Cardiac septum (tissue), 1 donor: ENCODE results near the gene SLC25A26. TPM values are rescaled to one million over a fixed set of nuclear protein-coding genes. Genes with fewer than 3 reads are reported as not detected.
"Not testable (repeated sequence)": the region's sequence is repeated elsewhere in the genome, so short reads cannot be mapped to it uniquely, and the experiment has no call there.

Source experiments
- DNase-seq: peaks from one replicate; pipeline ENCODE4 v3.0.0-alpha.2; 2020; ENCODE audit warnings: low spot score
- intact Hi-C: fragments of 100-400 bp; cut with DNase I; formaldehyde crosslinking; loops from one replicate; pipeline ENCODE4 v1.14.0; 2022
- total RNA-seq: library from RNA; stranded (reverse); fragmentation: NEBNext Ultra II Directional; extraction: Animal tissue kit (Norgen Biotek cat#: 25700); gene quantifications from one replicate; pipeline ENCODE4 v1.2.1, GENCODE V29; 2021
- donor health status: DM: no; HTN: no; CAD: no.

The SLC25A26 gene
- total RNA-seq, 1 donor from 2014 or later = 18.6 TPM

DNA sequence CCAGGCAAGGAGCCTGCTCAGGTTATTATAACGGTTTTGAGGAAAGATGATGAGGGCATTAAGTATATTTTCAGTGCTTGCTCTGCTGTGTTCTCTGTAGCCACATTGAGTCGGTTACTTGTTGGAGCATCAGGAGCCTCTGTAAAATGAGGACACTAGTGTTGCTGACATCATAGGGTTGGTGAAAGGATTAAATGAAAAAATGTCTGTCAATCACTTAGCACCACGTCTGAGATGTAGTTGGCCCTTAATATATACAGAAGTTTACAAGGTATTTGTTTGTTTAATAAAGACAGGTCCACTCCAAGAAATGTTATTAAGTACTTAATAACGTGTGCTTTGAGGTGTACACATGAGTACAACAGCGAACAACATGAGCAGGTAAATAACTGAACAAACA lies 735 bp upstream of the SLC25A26 start:
- no peak for DNase-seq

DNA sequence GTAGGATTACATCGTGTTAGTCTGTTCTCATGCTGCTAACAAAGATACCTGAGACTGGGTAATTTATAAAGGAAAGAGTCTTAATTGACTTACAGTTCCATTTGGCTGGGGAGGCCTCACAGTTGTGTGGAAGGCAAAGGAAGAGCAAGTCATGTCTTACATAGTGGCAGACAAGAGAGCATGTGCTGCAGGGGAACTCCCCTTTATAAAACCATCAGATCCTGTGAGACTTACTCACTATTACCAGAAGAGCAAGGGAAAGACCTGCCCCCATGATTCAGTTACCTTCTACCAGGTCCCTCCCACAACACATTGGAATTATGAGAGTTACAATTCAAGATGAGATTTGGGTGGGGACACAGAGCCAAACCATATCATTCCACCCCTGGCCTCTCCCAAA lies 3.4 kb downstream of the SLC25A26 start:
- DNase-seq = no peak
- intact Hi-C loops = no loop called here

More for the DNA sequence above, 735 bp upstream of the SLC25A26 start:
- intact Hi-C loops = no loop called here

DNA sequence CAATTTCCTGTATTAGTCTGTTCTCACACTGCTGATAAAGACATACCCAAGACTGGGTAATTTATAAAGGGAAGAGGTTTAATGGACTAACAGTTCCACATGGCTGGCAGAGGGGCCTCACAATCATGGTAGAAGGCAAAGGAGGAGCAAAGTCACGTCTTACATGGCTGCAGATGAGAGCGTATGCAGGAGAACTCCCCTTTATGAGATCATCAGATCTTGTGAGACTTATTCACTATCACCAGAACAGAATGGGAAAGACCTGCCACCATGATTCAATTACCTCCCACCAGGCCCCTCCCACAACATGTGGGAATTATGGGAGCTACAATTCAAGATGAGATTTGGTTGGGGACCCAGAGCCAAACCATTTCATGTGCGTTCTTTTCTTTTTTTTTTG lies 5.3 kb downstream of the SLC25A26 start:
- intact Hi-C loops = not testable (repeated sequence)

DNA sequence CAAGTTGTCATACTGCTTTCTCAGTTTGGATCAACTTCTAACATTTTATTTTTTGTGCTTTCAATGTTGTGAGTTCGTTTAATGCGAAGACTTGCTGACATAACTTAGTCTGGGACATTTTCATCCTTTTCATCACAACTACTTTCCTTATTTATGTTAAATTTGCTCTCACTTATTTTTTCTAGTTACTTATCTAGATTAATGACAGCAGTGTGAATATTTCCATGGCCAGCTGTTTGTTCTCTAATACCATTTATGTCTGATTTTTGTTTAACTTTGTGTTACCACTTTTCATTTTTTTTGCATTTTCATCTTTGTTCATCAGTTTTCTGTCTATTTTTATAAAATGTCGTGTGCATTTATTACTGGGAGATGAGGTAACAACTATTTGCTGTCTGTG lies 6.2 kb downstream of the SLC25A26 start:
- DNase-seq = no peak
- intact Hi-C loops = no loop called here

More for the DNA sequence above, 5.3 kb downstream of the SLC25A26 start:
- not testable (repeated sequence) for DNase-seq

DNA sequence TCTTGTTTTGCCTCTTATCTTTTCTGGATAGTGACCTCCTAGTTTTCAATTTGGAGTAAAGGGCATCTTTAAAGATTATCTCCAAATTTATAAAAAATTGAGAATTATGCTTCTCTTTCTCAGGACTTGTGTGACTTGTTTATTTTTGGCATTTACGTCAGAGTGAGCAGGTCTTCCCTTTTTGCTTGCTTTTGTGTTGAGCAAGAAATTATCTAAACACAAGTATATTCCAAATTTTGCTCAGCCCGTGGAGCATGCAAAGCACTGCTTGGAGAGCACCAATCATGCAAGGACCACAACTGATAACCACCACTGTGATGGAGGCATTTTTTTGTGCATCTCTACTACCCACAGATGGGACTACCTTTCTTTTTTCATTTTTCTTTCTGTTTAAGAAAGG lies 7.1 kb downstream of the SLC25A26 start:
- DNase-seq = no peak
- intact Hi-C loops = no loop called here

DNA sequence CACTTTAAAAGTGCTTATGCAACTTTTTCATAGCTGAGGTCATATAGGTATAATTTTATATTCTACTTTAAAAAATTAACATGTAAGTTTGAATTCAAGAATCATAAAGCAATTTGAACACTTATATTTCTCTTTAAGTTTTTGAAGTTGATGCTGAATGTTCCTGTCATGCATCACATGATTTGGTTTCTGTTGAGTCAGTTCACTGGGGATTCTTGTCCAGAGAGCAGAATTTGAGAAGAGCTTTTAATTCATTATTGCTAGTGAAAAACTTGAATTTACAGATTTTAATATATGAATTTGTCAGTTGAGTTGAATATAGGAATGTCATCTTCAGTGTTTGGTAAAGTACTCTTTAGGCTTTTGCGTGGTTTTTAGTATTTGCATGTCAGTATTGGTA lies 7.9 kb downstream of the SLC25A26 start:
- no peak for DNase-seq

DNA sequence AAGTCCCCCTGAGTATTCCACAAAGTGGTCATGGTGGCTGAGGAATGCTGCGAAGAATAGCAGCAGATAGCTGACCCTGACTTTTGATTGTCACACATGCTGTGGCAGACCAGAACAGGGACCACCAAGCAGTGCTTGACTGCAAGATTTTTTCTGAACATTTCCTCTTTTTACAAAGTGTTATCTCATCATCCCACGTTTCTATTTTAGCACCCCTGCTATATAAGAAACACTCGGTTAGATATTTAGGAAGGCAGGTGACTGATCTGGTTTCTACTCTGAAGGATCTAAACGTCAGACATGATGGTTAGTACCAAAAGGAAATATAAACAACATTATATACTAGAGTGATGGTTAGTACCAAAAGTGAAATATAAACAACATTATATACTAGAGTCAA lies 9.1 kb downstream of the SLC25A26 start:
- no peak for DNase-seq

More for the DNA sequence above, 7.9 kb downstream of the SLC25A26 start:
- intact Hi-C loops = no loop called here

DNA sequence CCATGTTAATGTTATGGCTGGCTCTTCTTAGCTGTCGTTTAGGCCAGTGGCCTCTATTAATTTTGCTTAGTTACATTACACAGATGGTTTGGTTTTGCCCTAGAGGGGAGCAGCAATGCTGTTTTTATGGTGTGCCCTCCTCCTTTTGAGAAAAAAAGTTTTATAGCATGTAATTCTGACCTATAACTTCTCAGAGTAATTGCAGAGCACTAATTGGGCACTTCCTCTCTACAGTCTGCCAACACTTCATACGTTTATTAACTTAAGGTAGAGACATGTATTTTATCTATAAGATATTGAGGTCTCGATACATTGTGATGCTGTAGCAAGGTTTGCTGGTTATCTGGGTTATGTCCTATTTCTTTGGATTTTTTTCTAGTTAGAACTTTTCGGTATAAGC lies 12.2 kb downstream of the SLC25A26 start:
- no peak for DNase-seq
- intact Hi-C loops = no loop called here

More for the DNA sequence above, 9.1 kb downstream of the SLC25A26 start:
- intact Hi-C loops = no loop called here

DNA sequence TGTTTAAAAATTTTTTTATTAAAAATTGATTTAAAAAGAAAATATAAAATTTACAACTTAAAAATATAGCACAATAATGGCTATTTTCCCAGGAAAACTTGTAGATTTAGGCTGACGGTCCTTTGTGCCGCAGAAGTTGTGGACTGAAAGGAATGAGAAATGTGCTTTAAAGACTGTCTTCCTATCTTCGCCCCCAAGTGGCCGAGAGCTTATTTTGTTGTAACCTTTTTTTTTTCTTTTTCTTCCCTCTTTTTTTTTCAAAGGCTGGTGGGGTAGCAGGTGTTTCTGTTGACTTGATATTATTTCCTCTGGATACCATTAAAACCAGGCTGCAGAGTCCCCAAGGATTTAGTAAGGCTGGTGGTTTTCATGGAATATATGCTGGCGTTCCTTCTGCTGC lies 15.5 kb downstream of the SLC25A26 start:
- intact Hi-C loops = no loop called here
- DNase-seq = no peak

DNA sequence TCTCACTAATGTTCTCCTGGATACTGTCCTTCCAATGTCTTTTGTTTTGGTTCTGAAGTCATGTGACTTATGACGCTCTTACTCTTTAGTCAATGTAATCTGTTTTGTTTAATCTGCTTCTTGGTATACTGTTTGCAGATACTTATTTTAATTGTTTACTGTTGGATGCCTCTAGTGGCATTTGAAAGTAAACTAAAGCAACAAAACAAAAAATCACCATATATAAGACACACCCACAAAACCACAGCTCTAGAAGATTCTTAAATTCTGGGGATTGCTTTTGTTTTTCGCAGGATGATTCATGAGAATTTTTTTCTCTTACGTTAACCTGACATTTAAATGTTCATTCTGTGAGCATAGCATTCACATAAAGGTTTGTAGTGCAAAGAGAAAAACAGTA lies 16.8 kb downstream of the SLC25A26 start:
- no peak for DNase-seq
- intact Hi-C loops = no loop called here

DNA sequence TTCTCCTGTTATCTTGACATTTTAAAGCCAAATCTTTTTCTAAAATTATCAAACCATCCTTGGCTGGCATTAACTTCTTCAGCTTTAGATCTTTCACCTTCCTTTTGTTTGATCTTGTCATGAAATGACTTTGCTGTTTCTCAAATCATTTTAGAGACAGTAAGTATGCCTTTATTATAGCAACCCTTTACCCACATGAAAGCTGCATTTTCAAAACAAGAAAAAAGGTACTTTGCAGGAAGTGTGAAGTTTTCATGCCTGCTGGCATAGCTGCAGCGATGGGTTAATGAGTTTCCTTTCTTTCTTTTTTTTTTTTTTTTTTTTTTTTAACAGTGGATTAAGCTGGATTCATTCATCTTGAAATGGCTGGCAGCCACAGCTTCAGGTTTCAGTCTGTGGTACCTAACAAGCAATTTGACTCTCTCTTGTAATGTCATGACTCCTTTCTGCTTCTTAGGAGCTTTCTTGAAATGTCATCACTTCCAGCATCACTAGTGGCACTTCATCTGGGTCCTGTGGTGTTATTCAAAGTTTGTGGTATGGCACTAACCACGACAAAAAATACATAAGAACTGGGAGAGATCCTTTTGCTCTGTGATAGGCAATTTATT lies 18.8 kb downstream of the SLC25A26 start:
- intact Hi-C loops = no loop called here
- no peak for DNase-seq

DNA sequence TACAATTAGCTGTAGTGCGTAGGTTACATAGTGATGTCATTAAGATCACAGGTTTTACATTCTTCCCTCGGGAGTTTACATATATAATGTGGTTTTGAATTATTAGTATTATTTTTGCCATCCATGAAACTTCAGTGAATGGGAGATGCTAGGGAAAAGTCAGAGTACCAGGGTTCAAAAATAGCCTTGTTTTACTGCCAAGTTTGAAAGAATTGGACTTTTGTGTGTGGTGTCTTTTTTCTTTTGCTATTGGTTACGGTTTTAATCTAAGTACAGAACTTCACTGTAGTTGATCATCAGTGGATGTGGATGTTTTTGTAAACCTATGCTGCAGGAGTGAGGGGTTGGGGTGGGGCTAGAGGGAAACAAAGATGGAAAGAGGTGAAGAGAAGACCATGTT lies 20.7 kb downstream of the SLC25A26 start:
- intact Hi-C loops = no loop called here
- no peak for DNase-seq

DNA sequence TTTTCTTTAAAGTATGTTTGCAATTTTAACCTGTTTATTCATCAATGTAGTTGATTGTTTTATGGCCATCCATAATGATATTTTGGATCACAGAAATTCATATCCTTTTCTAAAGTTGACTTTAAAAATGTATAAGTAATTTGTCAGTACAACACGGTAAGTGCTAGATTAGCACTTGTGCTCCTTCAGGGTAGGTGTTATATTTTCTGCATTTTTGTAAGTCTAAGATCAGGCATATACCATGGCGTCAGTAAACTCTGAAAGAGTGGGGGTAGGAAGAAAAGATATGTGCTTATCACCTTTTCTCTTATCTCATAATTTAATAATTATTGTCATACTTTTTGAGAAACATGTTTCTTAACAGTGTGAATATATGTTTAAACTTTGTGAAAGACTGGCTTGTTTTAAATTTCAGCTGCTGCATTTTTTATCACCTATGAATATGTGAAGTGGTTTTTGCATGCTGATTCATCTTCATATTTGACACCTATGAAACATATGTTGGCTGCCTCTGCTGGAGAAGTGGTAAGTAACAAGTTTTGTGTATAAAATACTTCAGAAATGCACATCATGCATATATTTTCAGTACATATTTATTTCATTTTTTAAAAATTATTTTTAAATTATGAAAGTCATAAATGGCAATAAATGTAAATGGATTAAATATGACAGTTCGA lies 22.1 kb downstream of the SLC25A26 start:
- intact Hi-C loops = no loop called here
- DNase-seq = no peak

DNA sequence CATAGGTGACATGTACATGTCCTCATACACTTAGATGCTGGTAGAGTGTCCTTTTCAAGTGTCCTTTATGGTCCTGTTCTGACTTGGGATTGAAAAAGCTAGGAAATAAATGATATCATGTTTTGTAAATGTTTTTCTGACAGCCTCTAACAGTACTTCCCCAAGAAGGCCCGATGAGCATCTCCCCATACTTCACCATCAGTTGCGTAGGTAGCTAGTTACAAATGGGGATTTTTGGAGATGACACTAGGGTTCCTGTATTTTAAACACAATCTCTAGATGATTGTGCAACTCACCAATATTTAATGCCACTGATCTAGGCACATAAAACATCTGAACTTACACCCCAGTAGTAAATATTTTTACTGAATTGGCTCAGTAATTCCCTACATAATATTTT lies 27.8 kb downstream of the SLC25A26 start:
- intact Hi-C loops = no loop called here
- no peak for DNase-seq

DNA sequence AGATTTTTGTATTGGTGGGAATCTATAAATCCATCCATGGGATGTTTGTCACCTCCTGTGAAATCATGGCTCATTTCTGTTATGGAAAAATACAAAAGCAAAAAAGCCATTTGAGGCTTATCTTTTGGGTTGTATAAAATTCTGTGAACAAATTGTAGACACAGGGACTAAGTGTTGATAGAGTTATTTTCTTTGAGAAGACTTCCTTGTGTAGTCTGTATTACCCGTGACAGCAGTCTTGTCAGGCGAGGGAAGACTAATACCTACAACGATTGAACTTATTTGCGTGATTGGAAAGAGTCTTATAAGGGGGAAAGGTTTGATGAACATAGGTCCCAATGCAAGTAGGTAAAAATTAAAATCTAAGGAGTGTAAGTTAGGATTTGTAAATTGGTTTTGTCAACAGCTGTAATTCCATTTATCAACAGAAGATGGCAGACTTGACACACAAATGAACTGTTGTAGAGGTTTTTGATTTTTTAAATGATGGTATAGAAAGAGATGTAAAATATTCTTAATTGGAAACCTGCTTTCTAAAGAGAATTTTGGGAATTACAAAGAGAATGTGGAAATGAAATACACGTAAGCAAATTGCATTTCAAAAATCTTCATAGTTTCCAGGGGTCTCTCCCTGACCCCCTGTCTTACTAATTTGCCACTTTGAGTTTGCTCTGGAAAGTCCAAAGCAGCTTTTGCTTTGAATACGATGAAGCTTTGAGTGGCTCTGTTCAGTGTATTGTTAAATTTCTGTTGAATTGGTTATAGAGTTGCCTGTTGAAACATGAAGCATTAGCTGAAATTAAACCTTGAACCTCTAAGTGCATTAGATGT lies 33.2 kb downstream of the SLC25A26 start:
- intact Hi-C loops = loop anchor here (5.0 kb wide), 1 partner anchor 783 kb away; no protein-coding TSS in a partner anchor
- no peak for DNase-seq

DNA sequence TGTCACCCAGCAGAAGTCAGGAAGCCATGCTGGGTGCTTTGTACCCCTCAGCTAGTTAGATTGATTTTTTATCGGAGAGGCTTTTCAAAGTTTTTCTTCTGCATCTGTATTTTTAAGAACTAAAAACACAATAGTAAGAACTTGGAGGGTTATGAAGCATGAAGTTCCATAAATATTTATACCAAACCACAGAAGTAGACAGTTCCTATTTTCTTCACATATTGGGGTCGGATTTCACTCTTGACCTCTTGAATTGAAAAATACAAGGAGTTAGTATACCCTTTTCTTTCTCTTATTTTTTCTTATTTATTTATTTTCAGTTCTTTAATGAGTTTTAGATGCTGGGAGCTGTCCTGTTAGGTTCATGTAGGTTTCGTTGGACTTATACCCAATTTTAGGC lies 35.1 kb downstream of the SLC25A26 start:
- no peak for DNase-seq
- intact Hi-C loops = loop anchor here (5.0 kb wide), 1 partner anchor 566 kb away; no protein-coding TSS in a partner anchor

DNA sequence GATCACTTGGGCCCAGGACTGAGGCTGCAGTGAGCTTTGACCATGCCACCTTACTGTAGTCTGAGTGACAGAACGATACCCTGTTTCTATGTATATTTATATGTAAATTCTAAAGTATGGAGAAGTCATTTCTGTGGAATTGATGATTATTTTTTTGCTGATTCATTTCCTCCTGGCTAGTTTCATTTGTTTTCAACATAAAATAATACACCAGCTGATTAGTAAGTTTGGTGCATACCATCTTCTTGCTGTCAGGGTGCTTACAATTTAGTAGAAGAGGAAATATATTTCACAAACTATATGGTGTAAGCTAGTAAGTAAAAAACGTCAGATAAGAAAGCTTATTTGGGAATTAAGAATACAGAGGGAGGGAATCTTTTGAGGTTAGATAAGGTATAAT lies 36.0 kb downstream of the SLC25A26 start:
- intact Hi-C loops = loop anchor here (5.0 kb wide), 1 partner anchor 565 kb away; no protein-coding TSS in a partner anchor
- no peak for DNase-seq

DNA sequence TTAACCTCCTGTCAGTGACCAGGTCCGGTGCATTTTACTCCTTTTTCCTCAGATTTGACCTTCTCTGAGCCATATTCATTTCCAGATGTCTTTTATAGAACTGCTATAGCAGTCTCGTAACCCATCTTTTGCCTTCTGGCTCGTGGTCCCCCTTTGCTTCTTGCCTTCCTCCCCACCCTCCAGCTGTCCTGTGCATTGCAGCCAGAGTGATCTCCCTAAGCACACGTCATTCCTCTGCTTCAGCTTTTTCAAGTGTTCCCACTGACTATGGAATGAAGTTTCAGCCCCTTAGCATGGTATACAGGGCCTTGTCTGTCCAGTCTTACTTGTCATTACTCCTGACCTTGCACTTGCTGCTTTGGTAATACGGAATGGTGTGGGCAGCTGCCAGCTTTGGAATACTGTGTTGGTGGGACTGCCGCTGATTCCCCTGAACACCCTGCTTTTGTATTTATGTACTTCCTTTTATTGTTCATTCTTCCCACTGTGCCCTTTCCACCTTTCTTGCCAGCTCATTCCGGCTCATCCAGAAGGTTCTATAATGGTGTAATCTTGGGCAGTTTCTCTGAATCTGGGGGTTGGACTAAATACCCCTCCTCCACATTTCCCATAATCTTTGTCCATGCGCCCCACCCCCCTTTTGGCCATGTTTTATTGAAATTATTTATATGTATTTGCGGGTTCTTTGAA lies 38.9 kb downstream of the SLC25A26 start:
- no peak for DNase-seq
- intact Hi-C loops = loop anchor here (5.0 kb wide), 2 partner anchors 113 to 563 kb away; no protein-coding TSS in a partner anchor

DNA sequence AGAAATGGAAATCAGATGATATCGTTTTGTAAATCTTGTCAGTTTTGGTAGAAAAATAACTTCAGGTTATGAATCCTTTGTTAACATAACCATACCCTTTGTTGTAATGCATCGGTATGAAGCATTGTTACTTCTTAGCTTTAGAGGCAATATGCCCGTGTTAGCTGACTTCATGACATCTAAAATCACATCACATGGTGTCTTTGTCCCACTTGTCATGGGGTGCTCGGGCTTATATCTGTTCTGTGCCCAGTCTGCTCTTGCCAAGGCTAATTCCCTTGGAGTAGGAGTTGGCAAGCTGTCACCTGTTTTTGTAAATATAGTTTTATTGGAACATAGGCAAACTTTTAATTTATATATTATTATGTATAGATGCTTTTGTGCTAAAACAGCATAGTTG lies 39.6 kb downstream of the SLC25A26 start:
- DNase-seq = no peak
- intact Hi-C loops = loop anchor here (5.0 kb wide), 1 partner anchor 112 kb away; no protein-coding TSS in a partner anchor

DNA sequence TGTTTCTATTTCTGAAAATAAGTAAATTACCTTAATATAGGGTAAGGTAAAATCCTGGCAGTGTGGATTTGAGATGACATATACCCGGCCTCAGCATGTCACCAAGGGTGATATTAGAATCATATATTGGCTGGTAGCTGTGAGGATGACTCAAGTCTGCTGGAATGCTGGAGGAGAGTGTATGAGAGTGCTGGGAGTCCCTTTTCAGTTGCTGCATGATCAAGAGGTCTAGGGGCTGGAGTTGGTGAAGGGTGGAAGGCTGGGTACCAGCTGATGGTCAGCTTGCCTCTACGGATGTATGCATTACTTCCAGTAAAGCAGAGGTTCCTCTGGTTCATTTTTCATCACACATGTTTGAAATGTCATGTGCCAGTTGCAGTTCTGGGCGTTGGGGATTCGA lies 40.6 kb downstream of the SLC25A26 start:
- DNase-seq = no peak
- intact Hi-C loops = loop anchor here (5.0 kb wide), 1 partner anchor 111 kb away; no protein-coding TSS in a partner anchor
